Occipital lobe (tissue), 2 donors: Measurements from ENCODE around the gene RBX1. TPM values are rescaled to one million over a fixed set of nuclear protein-coding genes. Genes with fewer than 3 reads are reported as not detected.
"Not testable (repeated sequence)": the region's sequence is repeated elsewhere in the genome, so short reads cannot be mapped to it uniquely, and the experiment has no call there.

ENCODE experiments used
- DNase-seq: peaks from one replicate; lab custom pipeline; 2025; lab: John Stamatoyannopoulos, UW
- total RNA-seq: library from RNA; depleted of rRNA; stranded (reverse); fragments of >200 nt; gene quantifications from one replicate; pipeline ENCODE4 v1.2.3, GENCODE V29; 2014

Gene RBX1
- total RNA-seq, result 83.9 TPM

DNA sequence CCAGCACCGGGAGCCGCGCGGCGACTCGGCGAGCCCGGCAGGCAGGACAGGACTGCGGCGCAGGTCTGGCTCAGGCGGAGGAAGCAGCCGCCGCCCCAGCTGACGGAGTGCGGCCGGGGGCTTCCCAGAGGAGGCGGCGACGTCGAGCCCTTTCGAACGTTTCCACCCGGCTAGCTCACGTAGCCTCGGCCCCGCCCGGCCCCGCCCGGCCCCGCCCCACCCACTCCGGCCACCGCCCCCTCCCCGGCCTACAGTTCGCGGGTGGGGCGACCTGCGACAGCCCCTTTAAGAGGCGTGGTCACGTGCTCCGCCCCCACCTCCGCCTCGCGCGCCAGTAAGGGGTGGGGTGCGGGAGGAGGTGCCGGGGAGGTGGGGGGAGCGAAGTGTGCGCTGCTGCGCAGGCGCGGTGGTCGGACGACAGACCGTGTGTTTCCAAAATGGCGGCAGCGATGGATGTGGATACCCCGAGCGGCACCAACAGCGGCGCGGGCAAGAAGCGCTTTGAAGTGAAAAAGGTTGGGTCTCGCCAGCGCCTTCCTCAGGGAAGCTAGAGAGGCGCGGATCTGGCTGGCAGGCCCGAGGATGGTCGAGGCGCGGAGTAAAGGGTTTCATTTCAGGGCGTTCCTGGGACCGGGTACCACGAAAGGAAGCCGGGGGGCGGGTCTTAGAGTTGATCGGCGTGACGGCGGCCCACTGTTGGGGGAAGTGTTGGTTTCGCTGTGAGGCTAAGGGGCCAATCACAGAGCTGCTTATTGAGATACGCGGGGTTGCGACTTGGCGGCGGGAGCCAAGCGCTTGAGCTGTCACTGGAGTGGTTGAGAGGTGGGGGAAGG, at the start of gene RBX1:
RBX1 (plus strand) TSS at position 417 of the 833 bp plus-strand sequence; CDS start at position 438, 21 bp downstream.
- peak; percentile 95 for DNase-seq

DNA sequence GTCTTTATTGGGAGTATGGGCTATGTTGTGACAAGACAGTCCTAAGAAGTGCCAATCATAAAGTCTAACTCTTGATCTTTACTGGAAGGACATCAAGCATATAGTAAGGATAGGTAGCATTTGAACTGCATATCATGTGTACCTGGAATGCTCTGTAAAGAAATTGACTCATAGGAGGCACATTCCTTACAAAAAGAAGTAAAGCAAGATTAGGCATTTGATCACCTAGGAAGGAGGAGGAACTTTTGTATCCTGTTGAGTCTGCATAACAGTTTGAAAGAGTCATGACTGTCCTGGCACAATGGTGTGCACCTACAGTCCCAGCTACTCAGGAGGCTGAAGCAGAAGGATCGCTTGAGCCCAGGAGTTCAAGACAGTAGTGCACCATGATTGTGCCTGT, 47.1 kb upstream of the RBX1 start:
- DNase-seq, result no peak

DNA sequence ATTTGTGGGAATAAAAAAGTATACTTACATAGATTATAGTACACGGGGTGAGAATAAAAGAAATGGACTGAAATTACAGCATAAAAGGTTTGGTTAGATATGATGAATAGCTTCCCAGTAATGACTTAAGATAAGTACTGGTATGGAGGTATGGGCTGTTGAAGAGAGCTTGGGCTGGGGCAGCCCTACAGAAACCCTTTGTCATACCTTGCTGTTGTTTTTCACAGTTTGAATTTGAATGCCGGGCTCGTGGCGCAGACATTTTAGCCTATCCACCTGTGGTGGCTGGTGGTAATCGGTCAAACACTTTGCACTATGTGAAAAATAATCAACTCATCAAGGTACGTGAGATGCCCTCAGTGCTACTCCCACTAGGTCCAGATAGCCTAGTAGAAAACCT, 42.3 kb upstream of the RBX1 start:
- DNase-seq, result no peak

DNA sequence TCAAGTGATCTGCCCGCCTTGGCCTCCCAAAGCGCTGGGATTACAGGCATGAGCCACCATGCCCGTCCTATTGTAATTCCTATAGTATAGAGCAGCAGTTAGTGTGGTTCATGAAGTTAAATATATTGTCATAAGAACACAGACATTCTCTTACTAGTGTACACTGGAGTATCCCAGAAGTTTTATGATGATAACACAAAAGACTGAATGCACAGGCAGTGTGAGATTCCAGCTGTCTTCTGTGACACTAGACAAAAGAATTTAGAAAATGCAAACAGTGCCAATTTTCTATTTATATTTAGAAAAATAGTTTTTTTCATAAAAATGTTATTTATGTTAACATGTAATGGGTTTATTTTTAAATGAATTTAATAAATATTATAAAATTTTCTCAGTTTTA, 39.4 kb upstream of the RBX1 start:
- no peak for DNase-seq

DNA sequence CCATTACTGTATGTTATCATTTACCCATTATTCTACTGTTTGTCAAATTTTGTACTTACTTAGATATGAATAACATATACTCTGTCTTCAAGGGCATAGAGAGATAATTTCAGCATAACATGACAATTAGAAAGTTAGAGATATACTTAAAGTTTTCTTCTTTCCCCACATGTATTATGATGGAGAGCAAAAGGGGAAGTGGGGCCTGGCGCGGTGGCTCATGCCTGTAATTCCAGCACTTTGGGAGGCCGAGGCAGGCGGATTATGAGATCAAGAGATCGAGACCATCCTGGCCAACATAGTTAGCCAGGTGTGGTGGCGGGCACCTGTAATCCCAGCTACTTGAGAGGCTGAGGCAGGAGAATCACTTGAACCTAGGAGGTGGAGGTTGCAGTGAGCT, 38.2 kb upstream of the RBX1 start:
- not testable (repeated sequence) for DNase-seq

DNA sequence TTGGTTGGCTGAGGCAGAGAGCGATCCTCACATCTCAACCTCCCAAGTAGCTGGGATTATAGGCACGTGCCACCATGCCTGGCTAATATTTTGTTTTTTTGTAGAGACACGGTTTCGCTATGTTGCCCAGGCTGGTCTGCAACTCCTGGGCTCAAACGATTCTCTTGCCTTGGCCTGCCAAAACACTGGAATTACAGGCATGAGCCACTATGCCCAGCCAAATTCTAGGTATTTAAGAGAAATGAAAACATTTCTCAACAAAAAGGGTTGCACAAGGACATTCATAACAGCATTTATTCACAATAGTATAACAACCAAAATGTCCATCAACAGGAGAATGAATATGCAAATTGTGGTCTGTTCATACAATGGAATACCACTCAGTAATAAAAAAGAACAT, 31.7 kb upstream of the RBX1 start:
- DNase-seq, result no peak

DNA sequence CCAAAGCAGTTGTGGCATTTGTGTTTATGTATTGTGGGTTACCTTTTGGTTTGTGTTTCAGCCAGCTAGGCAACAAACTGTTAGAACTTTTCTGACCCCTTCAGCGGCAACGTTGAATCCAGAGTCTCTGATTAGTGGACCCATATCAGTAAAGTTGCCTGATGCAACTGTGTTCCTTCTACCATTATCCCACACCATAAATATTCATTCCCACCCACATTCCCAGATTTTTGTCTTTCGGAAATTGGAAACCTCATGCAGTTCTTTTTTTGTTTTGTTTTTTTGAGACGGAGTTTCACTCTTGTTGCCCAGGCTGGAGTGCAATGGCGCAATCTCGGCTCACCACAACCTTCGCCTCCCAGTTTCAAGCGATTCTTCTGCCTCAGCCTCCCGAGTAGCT, 30.7 kb upstream of the RBX1 start:
- DNase-seq, result no peak

DNA sequence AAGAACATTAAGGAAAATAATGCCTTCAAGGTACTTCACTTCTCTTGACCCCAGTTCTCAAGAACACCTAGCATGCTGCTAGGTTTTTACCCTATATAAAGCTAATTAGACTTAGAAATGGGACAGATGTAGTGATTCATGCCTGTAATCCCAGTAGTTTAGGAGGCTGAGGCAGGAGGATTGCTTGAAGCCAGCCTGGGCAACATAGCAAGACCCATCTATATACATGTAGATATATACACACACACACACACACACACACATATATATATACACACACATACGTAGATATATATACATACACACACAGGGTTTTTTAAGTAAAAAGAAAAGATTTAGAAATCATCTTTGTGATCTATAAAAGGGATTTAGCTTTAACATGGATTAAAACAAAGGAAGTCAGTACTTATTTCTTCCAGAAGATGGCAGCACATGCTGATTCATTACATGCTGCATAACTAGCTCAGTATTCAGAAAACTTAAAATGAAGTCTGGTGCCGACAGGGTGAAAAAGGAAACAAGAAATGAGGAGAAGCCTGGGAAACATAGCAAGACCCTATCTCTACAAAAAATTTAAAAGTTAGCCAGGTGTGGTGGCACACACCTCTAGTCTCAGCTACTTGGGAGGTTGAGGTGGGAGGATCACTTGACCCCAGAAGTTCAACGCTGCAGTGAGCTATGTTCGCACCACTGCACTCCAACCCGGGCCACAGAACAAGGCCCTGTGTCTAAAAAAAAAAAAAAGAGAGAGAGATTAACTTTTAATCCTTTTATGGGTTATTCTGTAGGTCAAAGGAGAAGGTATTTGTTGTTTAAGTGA, 28.5 kb upstream of the RBX1 start:
- no peak for DNase-seq

DNA sequence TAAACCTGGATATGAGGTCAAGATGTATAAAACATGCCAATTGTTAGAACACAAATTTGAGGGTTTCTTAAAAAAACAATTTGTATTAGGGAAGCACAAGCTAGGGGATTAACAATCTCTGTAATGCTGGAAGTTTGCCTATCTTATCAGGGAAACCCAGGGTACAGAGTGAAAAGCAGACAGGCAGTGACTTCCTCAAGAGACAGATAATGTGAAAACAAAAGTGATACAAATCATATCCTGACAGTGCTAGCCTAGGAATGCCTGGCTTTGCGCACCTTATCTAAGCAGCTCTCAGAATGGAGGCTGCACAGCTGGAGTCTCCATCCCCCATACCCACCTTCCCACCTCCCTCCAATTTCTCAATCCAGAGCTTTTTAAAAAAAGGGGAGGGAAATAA, 22.5 kb upstream of the RBX1 start:
- no peak for DNase-seq

DNA sequence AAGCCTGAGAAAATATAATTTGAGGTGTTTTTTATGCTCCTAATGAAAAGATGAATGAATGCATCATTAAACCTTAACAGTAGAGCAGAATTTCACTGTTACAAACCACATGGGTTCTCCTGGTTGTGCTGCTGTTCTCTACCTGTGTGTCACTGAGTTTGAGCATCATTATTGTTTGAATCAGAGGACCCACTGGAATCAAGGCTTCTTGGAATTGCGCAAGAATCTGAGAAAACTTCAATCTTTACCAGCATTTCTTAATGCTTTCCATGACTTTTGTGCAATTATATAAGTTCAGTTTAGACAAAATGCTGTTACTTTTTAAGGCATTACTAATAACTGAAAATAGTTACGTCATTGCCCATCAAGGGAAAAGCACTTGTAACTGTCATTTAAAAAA, 18.8 kb upstream of the RBX1 start:
- no peak for DNase-seq

DNA sequence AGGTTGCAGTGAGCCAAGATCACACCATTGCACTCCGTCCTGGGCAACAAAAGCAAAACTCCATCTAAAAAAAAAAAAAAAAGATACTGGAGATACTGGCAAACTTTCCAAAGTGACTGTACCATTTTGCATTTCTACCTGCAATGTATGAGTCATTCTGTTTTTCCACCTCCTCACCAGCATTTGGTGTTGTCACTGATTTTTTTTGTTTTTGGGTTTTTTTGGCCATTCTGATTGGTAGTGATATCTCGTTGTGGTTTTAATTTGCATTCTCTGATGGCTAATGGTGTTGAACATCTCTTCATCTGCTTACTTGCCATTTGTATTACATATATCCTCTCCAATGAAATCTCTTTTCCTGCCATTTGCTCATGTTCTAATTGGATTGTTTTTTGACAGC, 12.0 kb upstream of the RBX1 start:
- DNase-seq, result no peak

DNA sequence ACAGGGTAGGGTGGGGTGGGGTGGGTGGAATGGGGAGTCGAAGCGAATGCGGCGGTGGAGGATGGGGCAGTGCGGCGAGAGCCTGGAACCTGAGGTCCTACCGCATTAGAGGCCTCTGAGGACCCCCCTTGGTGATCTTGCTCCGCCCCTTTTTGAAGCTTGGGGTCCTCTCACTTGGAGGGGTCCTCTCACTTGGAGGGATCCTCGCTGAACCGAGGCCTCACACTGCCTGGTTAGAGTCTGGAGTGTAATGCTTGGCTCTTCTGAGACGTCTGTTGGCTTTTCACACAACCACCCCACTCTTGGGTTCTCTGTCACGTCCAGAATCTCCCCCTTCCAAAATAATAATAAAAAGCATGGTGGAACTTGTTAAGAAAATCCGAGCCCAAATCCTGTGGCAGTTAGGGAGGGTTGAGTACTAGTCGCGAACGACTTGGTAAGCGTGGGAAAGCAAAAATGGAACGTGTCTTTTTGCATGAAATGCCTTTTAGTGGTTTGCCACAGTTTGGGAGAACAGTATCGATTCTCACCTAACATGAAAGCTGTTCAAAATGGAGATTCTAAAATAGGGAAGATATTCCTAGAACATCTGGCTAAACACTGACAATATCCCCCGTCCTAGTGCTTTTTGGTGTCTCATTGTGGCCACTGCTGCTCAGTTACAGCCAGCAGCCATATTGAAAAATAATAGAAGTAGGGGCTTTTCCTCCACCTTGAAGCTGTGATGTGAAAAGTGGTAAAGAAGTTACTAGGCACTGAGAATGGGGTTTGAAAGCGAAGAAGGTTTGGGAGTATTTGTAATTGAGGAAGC, 822 bp downstream of the RBX1 start:
- DNase-seq, result no peak

DNA sequence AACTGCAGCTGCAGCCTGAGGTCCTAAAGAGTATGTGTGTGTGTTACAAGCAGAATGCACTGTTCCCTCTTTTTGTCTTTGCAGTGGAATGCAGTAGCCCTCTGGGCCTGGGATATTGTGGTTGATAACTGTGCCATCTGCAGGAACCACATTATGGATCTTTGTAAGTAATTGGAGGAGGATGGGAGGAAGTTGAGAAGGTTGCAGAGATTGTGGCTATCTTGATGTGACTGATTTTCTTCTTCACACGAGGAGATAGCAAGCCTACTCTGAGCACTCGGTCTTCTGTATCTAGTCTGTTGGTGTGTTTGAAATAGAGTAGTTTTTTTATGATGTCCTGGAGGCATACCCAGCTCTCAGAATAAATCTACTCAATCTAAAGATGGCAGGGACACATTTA, 2.3 kb downstream of the RBX1 start:
- DNase-seq, result no peak

DNA sequence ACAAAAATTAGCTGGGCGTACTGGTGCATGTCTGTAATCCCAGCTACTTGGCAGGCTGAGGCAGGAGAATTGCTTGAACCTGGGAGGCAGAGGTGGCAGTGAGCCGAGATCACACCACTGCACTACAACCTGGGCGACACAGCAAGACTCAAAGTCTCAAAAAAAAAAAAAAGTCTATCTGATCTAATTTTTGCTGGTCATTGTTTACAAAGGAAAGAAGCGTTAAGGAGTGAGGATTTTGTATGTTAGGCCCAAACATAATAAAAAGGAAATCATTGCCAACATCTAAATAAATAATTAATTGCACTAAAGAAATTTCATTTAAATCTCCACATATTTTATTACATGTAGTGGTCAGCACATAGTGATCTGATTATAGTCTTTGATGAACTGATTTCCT, 2.9 kb downstream of the RBX1 start:
- DNase-seq, result no peak

DNA sequence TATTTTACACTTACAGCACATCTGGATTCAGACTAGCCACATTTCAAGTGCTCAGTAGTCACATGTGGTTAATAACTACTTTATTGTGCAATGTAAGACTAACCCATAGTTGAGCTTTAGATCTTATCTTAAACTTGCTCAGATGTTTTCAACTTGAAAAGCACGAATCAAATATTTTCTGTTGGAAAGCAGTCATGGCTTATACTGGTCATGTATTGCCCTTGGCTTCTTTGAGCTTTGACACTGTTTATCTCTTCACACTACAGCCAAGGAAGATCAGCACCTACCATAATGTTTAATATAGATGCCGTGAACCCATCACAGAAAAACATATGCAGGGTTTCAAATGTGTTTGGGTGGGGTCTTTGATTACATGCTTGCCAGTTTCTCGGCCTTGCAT, 4.4 kb downstream of the RBX1 start:
- DNase-seq, result no peak

DNA sequence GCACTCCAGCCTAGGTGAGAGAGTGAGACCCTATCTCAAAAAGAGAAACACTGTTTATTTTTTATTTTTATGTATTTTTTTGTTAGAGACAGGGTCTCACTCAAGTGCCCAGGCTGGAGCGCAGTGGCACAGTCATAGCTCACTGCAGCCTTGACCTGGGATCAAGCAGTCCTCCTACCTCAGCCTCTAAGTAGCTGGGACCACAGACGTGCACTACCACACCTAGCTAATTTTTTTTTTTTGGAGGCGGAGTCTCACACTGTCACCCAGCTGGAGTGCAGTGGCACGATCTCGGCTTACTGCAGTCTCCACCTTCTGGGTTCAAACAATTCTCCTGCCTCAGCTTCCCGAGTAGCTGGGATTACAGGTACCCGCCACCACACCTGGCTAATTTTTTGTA, 6.4 kb downstream of the RBX1 start:
- DNase-seq, result no peak

DNA sequence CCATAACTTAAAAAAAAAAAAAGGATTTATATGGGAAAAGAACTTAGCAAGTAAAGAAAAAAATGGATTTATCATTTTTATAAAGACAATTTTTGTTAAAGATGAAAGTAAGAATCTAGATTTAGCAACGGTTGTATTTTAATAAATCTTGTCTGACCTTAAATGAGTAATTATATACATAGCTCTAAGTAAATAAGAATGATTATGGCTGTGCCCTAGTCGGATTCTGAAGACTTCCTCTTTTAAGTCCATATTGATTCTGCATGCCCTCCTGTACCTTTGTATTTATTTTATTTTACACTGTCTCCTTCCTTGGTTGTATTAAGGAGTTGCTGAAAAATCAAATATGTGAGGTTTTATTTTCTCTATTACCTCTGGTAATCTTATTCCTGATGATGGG, 7.1 kb downstream of the RBX1 start:
- no peak for DNase-seq

DNA sequence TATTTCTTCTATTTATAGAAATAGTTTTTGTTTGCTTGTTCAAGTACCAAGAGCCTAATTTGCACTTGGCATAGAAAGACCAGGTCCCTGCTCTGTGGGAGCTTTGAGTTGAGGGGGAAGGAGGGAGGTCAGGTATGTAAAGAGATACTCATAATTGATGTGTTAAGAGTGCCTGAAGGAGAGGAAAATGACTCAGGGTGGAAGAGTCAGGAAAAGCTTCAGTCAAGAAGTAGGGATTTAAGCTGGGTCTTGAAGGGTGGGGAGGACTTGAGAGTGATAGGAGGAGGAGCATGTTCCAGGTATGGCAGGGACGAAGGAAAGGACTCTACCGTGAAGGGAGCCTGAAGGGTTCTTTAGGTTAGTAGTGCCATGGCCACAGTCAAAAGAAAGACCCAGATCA, 9.0 kb downstream of the RBX1 start:
- DNase-seq, result no peak

DNA sequence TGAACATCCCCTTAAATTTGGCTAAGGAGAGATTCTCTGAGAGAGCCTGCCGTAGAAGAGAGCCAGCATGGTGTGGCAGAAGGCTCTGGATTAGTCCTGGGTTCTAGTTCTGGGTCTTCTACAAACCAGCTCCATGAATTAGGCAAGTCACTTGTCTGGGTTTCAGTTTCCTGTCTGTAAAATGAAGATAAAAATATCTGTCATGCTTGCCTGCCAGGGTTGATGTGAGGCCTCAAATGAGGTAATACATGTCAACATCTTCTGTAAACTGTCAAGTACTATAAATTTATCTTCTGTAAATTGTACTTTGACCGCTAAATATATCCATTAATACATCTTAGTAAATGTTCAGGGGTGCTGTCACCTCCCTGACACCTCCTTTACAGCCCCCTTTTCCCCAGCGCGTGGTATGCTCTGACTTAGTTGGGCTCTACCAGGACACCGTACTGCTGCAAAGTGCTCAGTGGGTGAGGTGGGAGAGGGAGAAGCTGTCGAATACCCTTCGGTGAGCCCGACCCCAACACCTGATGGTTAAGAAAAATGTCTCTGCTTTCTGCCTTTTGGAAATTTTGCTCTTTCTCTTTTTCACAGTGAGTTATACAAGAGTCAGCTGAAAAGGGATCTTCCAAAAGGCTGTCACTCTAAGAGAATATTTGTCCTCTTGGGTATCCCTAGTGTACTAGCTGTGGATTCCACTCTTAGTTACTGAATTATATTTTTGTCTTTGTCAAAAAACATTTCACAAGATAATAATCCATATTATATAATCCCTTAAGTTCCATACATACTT, 15.0 kb downstream of the RBX1 start:
- DNase-seq, result no peak

DNA sequence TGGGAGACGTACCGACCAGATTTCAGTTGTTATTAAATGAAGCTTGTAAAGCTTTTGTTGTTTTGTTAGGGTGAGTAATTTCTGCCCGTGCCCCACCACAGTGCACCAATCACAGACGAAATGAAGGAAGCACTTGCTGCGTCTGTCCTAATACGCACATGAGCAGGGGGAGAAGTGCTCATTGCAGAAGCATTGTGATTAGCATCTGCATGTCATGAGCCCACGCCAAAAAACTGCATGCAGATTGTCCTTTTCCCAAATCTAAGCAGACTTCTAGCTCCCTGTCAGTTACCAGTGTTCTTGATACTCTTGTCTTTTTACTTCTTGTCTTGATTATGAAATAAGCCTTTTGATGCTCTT, 15.5 kb downstream of the RBX1 start:
- no peak for DNase-seq

DNA sequence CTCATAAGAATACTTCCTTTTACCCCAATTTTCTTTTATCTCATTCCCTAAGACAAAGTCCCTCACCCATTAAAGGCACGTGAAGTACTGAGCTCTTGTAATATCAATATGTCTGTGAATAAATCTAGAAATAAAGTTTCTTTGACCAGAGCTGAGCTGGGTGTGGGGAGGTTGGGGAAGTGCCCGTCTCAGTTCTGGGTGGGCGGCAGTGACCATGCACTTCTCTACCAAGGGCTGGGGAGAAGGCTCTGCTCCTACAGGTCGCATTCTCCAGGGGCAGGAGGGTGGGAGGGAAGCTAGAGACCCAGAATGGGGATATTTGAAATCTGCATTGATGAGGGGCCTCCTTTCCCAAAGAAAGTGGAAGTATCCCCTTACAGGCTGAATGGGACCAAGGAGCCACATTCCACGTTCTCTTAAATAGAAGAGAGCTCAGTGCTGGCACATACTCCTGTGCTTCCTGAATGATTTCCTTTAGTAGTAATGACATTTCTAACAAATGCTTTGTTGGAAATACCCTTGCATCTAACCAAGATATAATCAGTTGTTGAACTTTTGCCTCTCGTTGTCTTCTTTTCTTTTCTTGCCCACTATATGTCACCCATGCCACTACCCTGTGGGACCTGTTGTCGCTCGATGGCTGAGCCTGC, 16.1 kb downstream of the RBX1 start:
- DNase-seq, result no peak
